Lower lobe of right lung (tissue), 2 donors: ENCODE data around the gene DCHS1. TPM values are rescaled to one million over a fixed set of nuclear protein-coding genes. Genes with fewer than 3 reads are reported as not detected.
"Not testable (repeated sequence)": the region's sequence is repeated elsewhere in the genome, so short reads cannot be mapped to it uniquely, and the experiment has no call there.

Experiments
- ATAC-seq, 2 donors: fragments of 200-7000 bp; cut with Tn5 transposase; one replicate each; pipeline ENCODE4 v1.9.1; 2020 to 2022; ENCODE audit warnings: mild to moderate bottlenecking in 2 of 2, moderate library complexity in 2 of 2
- DNase-seq: peaks from one replicate; pipeline ENCODE4 v3.0.0-alpha.2; 2020
- H3K27ac ChIP-seq: fragments of 200-600 bp; one replicate; pipeline ENCODE4 v1.8.0; 2022
- H3K27me3 ChIP-seq: fragments of 200-600 bp; one replicate; pipeline ENCODE4 v1.8.0; 2022; ENCODE audit warnings: low read depth
- H3K36me3 ChIP-seq: fragments of 200-600 bp; one replicate; pipeline ENCODE4 v1.8.0; 2022; ENCODE audit warnings: mild to moderate bottlenecking
- H3K4me1 ChIP-seq: fragments of 200-600 bp; one replicate; pipeline ENCODE4 v1.8.0; 2022
- H3K4me3 ChIP-seq: fragments of 200-600 bp; one replicate; pipeline ENCODE4 v1.8.0; 2022; ENCODE audit warnings: mild to moderate bottlenecking
- H3K9me3 ChIP-seq: fragments of 200-600 bp; one replicate; pipeline ENCODE4 v1.8.0; 2022
- intact Hi-C: fragments of 100-400 bp; cut with DNase I; formaldehyde crosslinking; loops from one replicate; pipeline ENCODE4 v1.11.0; 2022
- total RNA-seq: library from RNA; stranded (reverse); fragmentation: NEBNext Ultra II Directional; extraction: Animal tissue kit (Norgen Biotek cat#: 25700); gene quantifications from one replicate; pipeline ENCODE4 v1.2.1, GENCODE V29; 2021
- TF ChIP-seq, protein P1 (sequence below): fragments of 200-600 bp; IDR thresholded peaks from one replicate; pipeline ENCODE4 v1.8.0; 2022; ENCODE audit warnings: antibody characterized with exemption, mild to moderate bottlenecking
- donor health status: DM: no; HTN: yes; CAD: no; lungs with severe emphysema.

The DCHS1 gene
- total RNA-seq, 1 donor from 2014 or later: 23.2 TPM

DNA sequence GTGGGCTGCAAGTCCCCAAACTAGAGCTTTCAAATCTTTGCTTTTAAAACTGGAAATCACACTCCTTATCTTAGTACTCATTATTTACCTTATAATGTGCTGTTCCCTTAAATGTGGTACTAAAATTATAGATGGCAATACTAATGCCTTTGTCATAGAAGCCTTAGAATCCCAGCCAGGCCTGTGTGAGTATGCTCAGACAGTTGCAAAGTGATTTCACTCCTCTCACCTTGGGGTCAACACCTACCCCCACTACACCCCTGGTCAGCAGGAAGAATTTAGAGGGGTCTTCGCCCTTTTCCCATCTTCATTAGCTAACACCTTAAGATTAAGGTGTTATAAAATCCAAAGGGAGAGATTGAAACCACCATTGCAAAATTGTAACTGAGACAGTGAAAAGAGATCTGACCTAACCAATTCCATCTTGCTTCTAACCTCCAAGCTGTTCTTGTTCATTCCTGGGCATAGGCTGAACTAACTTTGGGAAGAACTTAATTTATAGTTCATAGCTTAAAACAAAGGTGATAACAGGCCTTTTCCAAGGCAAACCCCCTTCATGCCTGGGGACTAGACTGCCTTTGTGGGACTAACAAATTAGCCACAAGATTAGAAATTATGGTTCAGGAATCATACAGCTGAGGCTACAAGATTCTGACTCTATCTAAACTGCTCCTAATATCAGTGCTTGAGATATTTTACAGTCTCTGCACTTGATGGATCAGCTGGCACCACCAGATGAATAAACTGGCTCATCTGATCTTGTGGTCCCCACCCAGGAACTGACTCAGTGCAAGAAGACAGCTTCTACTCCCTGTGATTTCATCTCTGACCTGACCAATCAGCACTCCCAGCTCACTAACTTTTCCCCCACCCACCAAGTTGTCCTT, 38.0 kb upstream of the DCHS1 start:
- intact Hi-C loops: no loop called here
- H3K4me3 ChIP-seq: no peak overlapping the region
- peaks cover 32% of the 10 kb centered on the region for H3K4me1 ChIP-seq
- ATAC-seq (peak in 1 of 2 donors; percentile 20), DNase-seq (no peak)
- no peak overlapping the region for H3K27ac ChIP-seq
- TF ChIP-seq, protein P1, sequence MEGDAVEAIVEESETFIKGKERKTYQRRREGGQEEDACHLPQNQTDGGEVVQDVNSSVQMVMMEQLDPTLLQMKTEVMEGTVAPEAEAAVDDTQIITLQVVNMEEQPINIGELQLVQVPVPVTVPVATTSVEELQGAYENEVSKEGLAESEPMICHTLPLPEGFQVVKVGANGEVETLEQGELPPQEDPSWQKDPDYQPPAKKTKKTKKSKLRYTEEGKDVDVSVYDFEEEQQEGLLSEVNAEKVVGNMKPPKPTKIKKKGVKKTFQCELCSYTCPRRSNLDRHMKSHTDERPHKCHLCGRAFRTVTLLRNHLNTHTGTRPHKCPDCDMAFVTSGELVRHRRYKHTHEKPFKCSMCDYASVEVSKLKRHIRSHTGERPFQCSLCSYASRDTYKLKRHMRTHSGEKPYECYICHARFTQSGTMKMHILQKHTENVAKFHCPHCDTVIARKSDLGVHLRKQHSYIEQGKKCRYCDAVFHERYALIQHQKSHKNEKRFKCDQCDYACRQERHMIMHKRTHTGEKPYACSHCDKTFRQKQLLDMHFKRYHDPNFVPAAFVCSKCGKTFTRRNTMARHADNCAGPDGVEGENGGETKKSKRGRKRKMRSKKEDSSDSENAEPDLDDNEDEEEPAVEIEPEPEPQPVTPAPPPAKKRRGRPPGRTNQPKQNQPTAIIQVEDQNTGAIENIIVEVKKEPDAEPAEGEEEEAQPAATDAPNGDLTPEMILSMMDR: no peak
- no peaks in the 10 kb centered on the region for H3K36me3 ChIP-seq
- H3K27me3 ChIP-seq: no peaks in the 10 kb centered on the region
- no peaks in the 10 kb centered on the region for H3K9me3 ChIP-seq

GRCh38 chr11:6692128-6692527, 36.5 kb upstream of the DCHS1 start:
- DNase-seq (no peak), ATAC-seq (no peak)
- TF ChIP-seq, protein P1: no peak

DNA sequence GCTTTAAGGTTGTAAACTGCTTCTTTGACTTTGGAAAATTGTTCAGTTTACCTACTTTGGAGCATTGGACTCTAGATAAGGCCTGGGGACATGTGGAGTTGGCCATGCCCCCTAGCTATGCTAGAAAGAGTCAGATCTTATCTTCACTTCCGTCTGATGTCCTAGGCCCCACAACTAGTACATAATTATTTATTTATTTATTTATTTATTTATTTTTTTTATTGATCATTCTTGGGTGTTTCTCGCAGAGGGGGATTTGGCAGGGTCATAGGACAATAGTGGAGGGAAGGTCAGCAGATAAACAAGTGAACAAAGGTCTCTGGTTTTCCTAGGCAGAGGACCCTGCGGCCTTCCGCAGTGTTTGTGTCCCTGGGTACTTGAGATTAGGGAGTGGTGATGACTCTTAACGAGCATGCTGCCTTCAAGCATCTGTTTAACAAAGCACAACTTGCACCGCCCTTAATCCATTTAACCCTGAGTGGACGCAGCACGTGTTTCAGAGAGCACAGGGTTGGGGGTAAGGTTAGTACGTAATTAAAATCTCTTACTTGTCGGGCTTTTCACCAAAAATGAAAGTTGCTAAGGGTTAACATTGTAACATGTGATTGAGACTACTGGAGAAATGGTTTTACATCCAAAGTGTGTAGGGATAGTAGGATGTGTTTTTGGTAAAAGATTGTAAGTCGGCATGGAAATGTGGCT, 35.0 kb upstream of the DCHS1 start:
- H3K27me3 ChIP-seq, H3K9me3 ChIP-seq, intact Hi-C loops, H3K4me3 ChIP-seq, H3K36me3 ChIP-seq, DNase-seq, H3K27ac ChIP-seq: not testable (repeated sequence)
- H3K4me1 ChIP-seq: peaks cover 21% of the 10 kb centered on the region
- ATAC-seq: peak in 1 of 2 donors; percentile 41

More at GRCh38 chr11:6692128-6692527, 36.5 kb upstream of the DCHS1 start:
- Histone ChIP-seq H3K9me3 (no peaks in the 10 kb centered on the region), H3K27me3 (no peaks in the 10 kb centered on the region), H3K36me3 (no peaks in the 10 kb centered on the region), H3K4me1 (peaks cover 32% of the 10 kb centered on the region), H3K4me3 (no peak overlapping the region), H3K27ac (no peak overlapping the region)
- intact Hi-C loops: no loop called here

- H3K4me3 ChIP-seq: no peak overlapping the region
- H3K27me3 ChIP-seq: no peaks in the 10 kb centered on the region
- no peaks in the 10 kb centered on the region for H3K9me3 ChIP-seq
- intact Hi-C loops: no loop called here
- H3K4me1 ChIP-seq: peaks cover 5% of the 10 kb centered on the region
- DNase-seq: no peak
- no peaks in the 10 kb centered on the region for H3K36me3 ChIP-seq
- TF ChIP-seq, protein P1: no peak
- no peak overlapping the region for H3K27ac ChIP-seq
- no peak for ATAC-seq
These were observed 32.3 kb upstream of the DCHS1 start for GRCh38 chr11:6687876-6688275.

- Histone ChIP-seq H3K9me3 (no peaks in the 10 kb centered on the region), H3K36me3 (peaks cover 9% of the 10 kb centered on the region), H3K27me3 (no peaks in the 10 kb centered on the region), H3K4me1 (peaks cover 19% of the 10 kb centered on the region), H3K4me3 (no peak overlapping the region), H3K27ac (no peak overlapping the region)
- intact Hi-C loops: no loop called here
- no peak for DNase-seq
- no peak for ATAC-seq
- TF ChIP-seq, protein P1: no peak
These were observed 30.4 kb upstream of the DCHS1 start for GRCh38 chr11:6686006-6686405.

- Histone ChIP-seq H3K36me3 (peaks cover 20% of the 10 kb centered on the region), H3K27ac (peak overlapping the region; percentile 89), H3K4me1 (peaks cover 23% of the 10 kb centered on the region), H3K4me3 (peak overlapping the region; percentile 89)
- intact Hi-C loops, ATAC-seq, DNase-seq, H3K27me3 ChIP-seq, H3K9me3 ChIP-seq: not testable (repeated sequence)
These were observed 28.5 kb upstream of the DCHS1 start for GRCh38 chr11:6684068-6684467.
